ENCODE results near the gene IL5.
"Not testable (repeated sequence)": the region's sequence is repeated elsewhere in the genome, so short reads cannot be mapped to it uniquely, and the experiment has no call there.

The IL5 gene

DNA sequence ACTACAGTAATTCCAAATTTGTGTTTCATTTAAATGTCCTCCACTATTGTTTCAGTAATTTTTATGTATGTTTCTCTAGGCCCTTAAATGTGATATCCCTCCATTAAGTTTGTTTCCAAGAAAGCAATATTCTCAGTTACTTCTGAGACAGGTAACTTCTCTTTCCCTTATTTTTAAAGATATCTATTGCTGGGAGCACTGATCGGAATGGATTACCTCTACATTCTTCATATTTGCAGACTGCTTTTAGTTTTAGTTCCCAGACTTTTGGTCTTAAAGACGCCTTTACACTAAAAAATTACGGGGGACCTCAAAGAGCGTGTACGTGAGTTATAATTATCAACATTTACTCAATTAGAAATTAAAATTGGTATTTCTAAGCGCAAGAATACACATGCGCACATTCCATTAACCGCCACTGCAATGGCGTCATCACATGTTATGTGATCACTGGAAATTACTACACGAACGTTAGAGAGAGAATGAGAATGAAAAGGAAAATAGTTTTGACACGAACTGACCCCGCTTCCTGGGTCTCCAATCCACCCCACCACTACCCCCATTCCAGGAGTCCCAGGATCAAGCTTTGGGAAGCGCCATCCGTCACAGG lies 12.9 kb upstream of the IL5 start:
- TF ChIP-seq, protein P1, sequence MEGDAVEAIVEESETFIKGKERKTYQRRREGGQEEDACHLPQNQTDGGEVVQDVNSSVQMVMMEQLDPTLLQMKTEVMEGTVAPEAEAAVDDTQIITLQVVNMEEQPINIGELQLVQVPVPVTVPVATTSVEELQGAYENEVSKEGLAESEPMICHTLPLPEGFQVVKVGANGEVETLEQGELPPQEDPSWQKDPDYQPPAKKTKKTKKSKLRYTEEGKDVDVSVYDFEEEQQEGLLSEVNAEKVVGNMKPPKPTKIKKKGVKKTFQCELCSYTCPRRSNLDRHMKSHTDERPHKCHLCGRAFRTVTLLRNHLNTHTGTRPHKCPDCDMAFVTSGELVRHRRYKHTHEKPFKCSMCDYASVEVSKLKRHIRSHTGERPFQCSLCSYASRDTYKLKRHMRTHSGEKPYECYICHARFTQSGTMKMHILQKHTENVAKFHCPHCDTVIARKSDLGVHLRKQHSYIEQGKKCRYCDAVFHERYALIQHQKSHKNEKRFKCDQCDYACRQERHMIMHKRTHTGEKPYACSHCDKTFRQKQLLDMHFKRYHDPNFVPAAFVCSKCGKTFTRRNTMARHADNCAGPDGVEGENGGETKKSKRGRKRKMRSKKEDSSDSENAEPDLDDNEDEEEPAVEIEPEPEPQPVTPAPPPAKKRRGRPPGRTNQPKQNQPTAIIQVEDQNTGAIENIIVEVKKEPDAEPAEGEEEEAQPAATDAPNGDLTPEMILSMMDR (IDR thresholded peaks at IDR 0.05; ENCODE audit: low read depth, low read length, missing control alignments), result no peak
- H3K4me3 ChIP-seq (ENCODE audit: low read depth, low read length), result peak overlapping the region; percentile 80
- in situ Hi-C loops (cut with HindIII; ENCODE audit: low sequenced_read_pairs), result no loop called here
- no peak for DNase-seq (ENCODE audit: low read depth)

DNA sequence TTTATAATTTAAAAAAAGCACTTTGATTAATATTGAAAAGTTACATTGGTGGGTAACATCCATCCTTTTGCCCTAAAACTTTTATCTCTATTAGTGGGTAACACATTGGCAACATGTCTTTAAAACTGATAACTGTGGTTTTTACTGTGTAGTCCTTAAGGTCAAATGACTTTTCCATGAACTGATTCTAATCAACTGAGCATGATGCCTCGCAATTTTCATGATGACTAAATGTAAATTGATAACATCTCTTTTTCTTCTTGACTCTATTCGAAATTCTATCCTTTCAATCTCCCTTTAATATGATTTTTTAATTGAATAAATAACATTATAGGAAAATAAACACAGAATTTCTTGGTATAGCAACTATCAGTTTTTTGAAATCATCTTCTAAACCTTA lies 6.3 kb upstream of the IL5 start:
- DNase-seq (ENCODE audit: low read depth), result no peak
- H3K4me3 ChIP-seq (ENCODE audit: low read depth, low read length), result no peak overlapping the region
- in situ Hi-C loops (cut with HindIII; ENCODE audit: low sequenced_read_pairs), result no loop called here
- TF ChIP-seq, protein P1 (IDR thresholded peaks at IDR 0.05; ENCODE audit: low read depth, low read length, missing control alignments), result no peak

DNA sequence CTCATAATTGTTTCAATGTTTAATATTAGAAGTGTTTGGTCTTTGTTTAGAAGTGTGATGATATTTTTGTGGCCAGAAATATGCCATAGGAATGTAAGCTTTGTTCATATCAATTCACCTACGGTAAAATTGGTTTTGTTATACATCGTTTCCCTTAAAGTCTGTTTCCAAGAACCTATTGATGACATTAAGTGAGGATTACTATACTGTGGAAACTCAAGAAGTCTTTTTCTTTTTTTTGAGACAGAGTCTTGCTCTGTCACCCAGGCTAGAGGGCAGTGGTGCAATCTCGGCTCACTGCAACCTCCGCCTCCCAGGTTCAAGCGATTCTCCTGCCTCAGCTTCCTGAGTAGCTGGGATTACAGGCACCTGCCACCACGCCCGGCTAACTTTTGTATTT lies 5.5 kb upstream of the IL5 start:
- H3K4me3 ChIP-seq (ENCODE audit: low read depth, low read length); DNase-seq (ENCODE audit: low read depth); in situ Hi-C loops (cut with HindIII; ENCODE audit: low sequenced_read_pairs): not testable (repeated sequence)

DNA sequence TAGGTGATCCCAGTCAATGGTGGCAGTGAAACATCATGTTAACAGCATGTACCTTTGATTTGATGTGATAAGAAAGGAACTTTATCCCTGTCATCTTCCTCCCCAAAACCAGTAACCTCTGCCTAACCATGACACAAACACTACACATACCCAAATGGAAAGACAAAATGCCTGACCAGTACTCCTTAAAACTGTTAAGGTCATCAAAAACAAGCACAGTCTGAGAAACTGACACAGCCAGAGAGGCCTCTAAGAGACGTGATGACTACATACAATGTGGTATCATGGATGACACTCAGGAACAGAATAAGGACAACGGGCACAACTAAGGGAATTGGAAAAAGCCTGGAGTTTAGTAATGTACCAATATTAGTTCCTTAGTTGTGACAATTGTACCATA lies 3.9 kb upstream of the IL5 start:
- H3K4me3 ChIP-seq (ENCODE audit: low read depth, low read length), result no peak overlapping the region
- in situ Hi-C loops (cut with HindIII; ENCODE audit: low sequenced_read_pairs), result no loop called here
- TF ChIP-seq, protein P1 (IDR thresholded peaks at IDR 0.05; ENCODE audit: low read depth, low read length, missing control alignments), result no peak

DNA sequence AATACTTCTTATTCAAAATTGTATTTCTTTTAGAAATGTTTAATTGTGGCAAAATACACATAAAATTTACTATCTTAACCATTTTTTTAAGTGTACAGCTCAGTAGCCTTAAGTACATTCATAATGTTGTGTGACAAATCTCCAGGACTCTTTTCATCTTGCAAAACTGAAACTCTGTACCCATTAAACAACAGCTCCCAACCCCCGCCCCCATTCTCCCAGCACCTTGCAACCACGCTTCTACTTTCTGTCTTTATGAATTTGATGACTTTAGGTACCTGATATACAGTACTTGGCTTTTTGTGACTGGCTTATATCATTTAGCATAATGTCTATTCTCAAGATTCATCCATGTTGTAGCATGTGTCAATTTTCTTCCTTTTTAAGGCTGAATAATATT lies 2.8 kb upstream of the IL5 start:
- in situ Hi-C loops (cut with HindIII; ENCODE audit: low sequenced_read_pairs), result no loop called here
- no peak for DNase-seq (ENCODE audit: low read depth)
- TF ChIP-seq, protein P1 (IDR thresholded peaks at IDR 0.05; ENCODE audit: low read depth, low read length, missing control alignments), result no peak
- H3K4me3 ChIP-seq (ENCODE audit: low read depth, low read length), result no peak overlapping the region

More for the DNA sequence above, 3.9 kb upstream of the IL5 start:
- no peak for DNase-seq (ENCODE audit: low read depth)

DNA sequence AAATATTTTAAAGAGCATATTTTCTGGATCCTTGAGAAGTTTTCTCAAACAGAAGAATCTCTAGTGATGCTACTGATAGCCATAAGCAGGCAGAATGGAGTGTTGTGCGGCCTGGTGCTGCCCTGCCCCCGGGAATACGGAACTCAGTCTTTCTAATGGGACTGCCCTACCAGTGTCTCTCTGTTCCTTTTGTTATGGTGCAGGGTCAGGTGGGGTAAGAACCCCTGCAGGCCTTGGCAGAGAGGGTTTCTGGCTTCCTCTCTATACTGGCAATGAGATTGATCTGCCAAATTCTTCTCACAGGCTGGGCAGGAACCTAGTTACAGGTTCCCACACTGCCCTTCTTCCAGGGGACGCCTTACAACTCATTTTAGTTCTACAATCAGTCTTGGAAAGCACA lies 2.6 kb downstream of the IL5 start:
- no peak for DNase-seq (ENCODE audit: low read depth)
- no peak overlapping the region for H3K4me3 ChIP-seq (ENCODE audit: low read depth, low read length)
- TF ChIP-seq, protein P1 (IDR thresholded peaks at IDR 0.05; ENCODE audit: low read depth, low read length, missing control alignments), result no peak
- in situ Hi-C loops (cut with HindIII; ENCODE audit: low sequenced_read_pairs), result no loop called here

DNA sequence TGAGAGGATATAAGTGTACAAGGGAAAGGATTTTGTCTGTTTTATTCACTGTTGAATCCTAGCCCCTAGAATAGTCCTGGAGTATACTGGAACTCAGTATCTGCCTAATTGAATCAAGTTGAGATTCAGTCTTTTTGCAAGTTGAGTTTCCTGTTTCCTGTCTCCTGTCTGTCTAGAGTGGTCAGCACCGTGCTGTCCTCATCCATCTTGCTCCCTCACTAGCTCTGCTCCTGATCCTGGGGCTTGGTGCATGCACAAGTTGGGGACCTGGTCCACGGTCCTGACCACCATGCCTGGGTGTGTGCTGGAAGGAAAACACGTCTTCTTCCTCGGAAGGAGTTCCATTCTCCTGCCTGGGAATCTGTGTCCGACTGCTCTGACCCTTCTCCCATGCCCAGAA lies 3.2 kb downstream of the IL5 start:
- H3K4me3 ChIP-seq (ENCODE audit: low read depth, low read length), result no peak overlapping the region
- no peak for DNase-seq (ENCODE audit: low read depth)
- TF ChIP-seq, protein P1 (IDR thresholded peaks at IDR 0.05; ENCODE audit: low read depth, low read length, missing control alignments), result no peak
- in situ Hi-C loops (cut with HindIII; ENCODE audit: low sequenced_read_pairs), result no loop called here

All from astrocyte of the cerebellum (primary cell).